Measurements from ENCODE around the gene CCRL2.
"Not testable (repeated sequence)": the region's sequence is repeated elsewhere in the genome, so short reads cannot be mapped to it uniquely, and the experiment has no call there.

The CCRL2 gene

DNA sequence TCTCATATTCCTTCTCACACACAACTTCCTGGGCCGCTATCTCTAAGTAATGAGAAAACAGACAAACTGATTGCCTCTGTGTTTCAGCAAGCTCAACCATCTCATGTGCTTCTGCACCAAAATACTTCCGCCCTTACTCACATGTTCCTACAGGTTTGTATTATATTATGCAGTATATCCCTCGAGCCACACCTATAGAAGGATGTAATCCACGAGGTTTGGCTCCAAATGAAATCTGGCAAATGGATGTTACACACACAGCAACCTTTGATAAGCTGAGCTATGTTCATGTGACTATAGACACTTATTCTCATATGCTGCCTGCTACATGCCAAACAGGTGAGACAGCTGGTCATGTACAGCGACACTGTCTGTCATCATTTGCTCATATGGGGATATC, 22.6 kb downstream of the CCRL2 start:
- DNase-seq = no peak

DNA sequence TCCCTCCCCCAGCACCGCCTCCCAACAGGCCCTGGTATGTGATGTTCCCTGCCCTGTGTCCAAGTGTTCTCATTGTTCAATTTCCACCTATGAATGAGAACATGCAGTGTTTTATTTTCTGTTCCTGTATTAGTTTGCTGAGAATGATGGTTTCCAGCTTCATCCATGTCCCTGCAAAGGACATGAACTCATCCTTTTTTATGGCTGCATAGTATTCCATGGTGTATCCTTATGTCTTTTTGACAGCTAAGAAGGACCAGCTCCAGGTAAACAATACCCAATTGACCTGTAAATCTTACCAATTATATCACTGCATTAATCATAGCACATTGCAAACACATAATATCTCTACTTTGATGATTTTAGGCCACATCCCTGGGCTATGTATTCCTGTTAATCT, 23.8 kb downstream of the CCRL2 start:
- DNase-seq = not testable (repeated sequence)

DNA sequence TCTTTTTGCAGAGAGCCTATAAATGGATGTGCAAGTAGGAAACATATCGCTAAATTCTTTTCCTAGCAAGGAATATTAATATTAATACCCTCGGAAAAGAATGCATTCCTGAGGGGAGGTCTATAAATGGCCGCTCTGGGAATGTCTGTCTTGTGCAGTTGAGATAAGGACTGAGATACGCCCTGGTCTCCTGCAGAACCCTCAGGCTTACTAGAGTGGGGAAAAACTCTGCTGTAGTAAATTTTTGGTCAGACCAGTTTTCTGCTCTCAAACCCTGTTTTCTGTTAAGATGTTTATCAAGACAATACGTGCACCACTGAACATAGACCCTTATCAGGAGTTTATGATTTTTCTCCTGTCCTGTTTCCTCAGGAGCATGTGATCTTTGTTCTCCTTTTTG, 24.8 kb downstream of the CCRL2 start:
- DNase-seq = not testable (repeated sequence)

DNA sequence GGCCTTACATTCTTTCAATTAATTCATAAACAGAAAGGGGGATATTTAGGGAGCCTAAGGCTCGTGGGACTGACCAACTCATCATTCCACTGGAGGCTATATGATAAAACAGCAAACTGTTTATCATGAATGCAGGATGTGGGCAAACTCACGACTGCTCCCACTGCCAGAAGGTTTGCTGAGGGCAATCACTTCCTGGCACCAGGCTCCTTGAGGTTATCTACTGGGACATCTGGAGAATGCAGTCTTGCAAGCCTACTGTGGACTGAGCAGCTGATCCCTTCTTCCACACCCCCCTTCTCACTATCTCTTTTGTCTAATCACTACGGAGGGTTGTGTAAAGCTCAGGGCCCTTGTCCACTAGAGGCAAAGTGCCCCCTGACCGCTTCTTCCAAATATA, 26.1 kb downstream of the CCRL2 start:
- DNase-seq = not testable (repeated sequence)

DNA sequence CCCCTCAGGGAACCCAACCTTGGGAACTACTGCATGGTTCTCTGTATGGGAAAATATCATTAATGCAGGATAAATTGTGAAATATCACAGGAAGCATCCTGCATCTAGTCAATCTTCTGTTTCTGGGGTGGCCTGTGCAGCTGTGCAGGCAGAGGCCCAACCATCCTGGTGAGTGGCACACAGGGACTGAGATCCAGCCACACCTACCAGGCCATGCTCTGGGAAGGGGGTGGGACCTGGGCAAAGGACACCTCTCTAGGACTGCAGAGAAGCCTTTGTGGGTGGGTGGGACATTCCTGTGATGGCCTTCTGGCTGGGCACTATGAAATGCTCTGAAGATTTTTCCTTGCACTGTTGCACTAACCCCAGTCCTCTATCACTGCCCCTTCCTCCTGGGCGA, 26.8 kb downstream of the CCRL2 start:
- no peak for DNase-seq

DNA sequence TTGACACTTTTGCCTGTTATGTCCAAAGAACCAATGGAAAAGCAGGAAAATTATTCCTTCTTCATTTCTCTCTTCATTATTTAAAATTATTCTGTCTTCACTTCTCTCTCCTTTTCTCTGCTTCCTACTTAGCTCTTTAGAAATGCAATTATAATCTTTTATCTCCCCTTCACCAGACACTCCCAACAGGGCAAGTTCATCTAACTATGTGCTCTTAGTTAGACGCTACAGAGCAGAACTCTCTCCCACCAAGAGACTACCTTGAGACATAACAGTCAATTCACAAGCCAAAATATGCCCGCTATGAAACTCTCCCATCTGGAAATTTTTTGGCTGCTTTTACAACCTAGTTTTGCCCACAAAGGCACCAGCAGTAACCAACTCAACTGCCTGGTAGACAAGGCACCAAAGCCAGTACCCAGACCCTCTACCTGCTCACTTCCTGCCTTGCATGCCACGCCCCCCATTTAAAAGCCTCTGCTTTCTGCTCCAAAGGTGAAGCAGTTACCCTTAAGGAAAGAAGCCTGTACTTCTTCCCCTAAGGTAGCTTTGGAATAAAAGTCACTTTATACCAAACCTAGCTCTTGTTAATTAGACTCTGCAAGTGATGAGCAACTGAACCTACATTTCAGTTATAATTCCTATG, 28.1 kb downstream of the CCRL2 start:
- DNase-seq = no peak

DNA sequence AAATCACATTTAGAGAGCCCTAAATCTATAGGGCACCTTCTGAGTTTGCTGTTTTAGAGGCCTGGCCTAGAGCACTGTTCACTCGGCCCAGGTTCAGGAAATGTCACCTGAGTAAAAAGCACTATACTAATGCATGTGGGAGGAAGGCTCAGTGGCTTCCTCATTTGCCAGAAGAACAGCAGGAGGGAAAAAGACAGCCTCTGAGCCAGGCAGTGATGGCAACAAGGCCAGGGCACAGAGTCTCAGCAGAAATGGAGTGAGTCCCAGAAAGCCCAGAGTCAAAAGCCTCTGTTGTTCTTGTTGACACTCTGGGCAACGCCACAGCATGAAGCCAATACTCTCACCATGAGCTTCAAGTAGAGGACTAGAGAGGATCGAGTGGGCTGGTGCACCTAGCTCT, 31.8 kb downstream of the CCRL2 start:
- DNase-seq = no peak

DNA sequence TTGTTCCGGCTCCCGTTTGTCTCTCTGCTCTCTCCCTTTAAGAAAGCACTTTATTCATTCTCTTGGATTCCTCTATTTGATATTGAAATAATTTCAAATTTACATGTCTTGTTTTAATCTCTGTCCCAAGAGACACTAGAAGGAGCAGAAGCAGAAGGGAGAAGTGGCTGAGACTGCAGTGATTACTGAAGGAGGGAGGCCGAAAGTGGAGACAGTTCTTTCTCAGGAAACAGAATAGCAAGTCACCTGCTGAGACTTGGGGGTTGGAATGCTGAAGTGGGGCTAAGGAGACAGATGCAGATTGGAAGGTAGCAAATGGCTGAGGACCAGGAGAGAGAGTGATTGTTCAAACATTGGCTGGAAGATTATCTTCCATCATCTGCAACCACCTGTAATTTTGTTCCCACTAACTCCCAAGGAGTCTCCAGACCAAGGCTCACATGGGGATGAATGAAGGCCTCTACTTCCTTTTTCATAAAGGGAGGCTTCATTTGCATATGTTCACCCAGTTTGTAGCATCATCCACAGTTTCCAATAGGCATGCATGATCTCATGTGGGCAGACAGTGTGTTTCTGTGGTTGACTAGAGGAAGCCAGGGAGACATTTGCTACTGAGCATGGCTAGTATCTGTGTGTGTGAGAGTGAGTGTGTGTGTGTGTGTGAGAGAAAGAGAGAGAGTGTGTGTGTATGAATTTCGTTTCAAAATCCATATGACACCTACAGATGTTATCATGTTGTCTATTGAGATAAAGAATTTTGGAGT, 33.7 kb downstream of the CCRL2 start:
- peak; percentile 27 for DNase-seq

DNA sequence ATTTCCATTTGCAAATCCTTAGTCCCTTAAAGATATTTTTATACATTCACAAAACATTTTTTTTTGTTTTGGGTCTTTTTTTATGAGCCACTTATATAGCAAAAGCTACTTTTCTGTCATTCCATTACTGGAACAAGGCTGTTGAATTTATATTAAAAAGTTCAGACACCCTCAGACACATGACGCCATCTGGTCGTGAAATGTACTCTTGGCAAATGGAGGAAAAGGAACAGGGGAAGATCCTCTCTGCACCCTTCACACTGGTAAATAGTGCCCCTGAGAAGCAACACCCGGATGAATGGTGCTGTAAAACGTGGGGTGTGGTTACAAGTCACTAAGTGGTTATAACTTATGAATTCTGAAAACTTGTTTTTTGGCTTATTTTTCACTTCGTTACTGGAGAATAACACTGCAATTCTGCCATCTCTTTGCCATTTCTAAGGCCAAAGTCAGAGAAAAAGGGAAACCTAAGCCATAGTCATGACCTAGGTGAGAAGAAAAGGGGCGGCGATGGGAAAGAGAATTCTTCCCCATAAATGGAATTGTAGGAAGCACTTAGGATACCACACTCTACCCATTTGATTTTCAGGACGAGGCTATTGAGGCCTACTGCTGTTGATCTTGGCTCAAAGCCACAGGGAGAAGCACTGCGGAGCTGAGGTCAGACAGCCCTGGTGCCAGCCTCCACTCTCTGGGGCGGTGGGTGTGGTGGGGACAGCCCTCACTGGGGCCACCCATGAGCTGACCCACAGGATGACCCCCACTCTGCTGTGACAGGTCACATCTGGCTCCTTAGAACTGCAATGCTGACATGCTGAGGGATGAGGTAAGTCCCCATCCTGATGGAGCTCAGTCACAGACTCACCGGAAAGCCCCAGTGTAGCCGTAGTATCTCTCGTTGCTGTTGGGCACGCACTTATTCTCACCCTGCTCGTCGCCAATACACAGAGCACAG, 35.8 kb downstream of the CCRL2 start:
- peak; percentile 16 for DNase-seq

DNA sequence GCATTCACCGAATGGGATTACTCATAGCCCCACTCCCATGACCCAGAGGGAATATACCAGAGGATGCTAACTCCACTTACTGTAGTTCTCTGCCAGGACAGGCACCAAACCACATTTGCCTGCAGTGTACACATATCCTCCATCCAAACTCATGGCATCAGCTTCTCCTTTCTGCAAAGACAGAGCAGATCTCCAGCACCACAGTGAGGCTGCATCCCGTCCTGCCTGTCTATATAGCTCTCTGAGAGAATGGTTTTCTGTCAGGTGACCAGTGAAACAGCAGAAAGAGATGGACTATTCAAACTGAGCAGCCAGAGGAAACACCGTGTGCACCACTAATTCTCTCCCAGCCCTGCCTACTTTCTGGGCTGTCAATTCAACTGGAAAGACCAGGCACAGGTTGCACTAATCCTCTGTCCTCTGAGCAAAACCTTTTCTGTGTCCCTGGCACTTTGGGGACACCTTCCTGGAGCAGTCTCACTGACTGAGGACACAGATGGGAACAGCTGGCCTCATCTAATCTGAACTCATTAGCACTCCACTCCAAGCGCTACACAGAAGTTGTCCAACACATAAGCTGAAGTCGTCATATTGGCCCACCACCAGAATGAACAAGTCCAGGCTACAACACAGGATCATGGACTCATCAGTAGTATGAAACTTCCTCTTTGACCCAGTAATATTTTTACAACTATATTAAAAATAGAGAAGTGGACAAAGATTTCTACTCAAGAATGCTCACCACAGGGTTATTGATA, 40.3 kb downstream of the CCRL2 start:
- no peak for DNase-seq

DNA sequence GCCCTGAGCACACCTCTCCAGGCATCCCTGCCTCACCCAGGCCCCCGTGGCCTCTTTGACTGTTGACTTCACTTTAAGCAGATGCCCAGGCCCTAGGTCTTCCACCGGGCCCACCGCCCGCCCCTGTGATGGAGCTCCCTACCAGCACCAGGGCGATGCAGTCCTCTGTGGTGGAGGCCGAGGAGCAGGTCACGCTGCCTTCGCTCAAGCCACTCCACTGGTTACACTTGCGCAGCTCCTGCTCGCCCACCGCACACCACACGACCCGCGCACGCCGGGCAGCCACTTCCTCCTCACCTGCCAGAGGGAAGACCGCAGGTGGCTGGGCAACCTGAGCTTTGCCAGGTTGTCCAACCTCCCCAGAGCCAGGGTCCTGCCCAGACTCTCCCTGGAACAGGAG, 41.7 kb downstream of the CCRL2 start:
- no peak for DNase-seq

DNA sequence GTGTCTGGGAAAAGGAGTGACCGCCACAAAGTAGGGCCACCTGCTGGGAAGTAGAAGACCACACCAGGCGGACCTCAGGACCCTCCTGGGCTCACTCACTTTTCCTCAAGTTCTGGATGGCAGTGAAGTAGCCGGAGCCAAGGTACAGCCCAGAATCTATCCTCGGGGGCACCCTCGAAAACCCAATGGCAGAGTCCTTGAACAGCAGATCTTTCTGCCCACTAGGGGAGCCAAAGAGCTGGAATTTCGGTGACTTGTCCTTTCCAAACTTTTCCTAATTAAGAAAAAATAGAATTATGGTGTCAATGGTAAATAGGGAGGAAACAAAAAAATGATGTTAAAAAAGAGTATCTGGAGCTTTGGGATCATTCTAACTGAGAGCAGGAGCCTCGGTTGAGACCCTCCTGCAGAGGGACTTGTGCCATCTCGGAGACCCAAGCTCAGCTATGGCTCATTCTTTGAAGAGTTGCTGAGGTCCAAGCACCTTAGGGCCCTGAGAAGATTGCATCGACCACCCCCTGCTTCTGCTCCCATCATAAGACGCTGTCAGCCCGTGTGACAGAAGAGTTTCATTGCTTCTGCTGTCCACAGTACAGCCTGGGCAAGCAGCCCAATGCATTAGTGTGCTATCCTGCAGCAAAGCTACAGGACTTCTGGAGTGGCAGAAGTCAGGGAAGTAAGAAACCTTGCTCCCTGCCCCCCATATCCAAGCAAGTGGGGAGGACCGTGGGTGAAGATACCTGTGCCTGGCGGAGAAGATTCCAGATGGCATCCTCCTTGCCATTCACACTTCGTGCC, 42.9 kb downstream of the CCRL2 start:
- DNase-seq = no peak

DNA sequence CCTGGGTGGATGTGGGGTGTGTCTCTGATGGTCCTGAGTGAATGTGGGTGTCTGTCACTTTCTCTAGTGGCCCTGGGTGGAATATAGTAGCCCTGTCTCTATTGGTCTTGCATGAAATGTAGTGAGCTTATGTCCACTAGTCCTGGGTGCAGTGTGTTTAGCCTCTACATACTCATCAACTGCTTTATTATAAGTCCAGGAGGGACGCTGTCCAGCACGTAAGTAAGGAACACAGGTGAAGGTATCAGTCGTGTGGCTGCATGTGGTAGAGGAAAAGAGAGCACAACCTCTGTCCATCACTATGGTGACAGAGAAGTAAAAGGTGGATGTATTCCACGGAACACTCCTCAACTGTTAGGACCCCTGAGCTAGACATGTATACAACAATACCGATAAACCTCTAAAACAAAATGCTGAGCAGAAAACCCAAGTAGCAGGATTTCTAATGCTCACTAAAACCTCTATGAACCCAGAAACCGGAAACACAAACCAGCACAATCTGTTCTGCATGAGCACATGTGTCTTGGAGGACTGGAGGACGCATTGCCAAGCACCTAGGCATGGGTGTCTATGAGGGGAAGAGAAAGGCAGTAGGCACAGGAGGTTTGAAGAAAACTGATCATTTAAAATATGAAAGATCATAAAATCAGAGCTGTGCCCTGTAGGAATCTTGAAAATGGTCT, 46.6 kb downstream of the CCRL2 start:
- no peak for DNase-seq

DNA sequence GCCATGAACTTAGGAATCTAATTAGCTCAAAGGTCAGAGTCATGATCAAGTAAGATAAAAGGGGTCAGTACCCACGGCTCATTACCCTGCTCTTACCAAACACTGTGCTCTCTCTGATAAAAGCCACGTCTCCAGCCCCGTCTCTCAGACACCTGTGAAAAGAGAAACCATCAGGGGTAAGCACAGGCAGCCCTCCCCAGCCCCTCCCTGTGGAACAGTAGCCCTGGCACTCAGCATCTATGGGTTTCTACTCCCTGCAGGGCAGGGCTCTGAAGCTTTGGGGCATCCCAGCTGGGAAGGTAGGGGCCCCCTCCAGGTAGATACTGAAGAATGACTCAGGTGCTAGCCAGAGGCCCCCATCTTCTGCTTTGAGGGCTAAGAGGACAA, 47.1 kb downstream of the CCRL2 start:
- no peak for DNase-seq

DNA sequence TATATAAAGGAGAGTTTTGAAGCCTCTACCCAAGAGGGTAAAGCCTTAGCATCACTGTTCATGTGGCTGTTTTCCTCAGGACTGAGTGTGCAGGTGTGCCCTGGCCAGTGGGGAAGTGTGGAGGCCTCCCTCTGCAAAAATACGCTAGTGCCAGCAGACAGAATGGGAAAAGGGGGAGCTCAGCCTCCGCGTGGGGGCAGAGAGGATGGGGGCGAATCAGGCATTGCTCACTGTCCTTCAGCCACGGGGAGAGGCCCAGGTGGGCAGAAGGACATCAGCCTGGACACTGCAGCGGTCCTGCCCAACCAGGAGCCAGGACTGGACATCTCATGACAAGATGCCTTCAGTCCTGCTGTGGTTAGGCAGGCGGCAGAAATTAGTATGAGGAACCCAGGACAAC, 47.5 kb downstream of the CCRL2 start:
- DNase-seq = no peak

DNA sequence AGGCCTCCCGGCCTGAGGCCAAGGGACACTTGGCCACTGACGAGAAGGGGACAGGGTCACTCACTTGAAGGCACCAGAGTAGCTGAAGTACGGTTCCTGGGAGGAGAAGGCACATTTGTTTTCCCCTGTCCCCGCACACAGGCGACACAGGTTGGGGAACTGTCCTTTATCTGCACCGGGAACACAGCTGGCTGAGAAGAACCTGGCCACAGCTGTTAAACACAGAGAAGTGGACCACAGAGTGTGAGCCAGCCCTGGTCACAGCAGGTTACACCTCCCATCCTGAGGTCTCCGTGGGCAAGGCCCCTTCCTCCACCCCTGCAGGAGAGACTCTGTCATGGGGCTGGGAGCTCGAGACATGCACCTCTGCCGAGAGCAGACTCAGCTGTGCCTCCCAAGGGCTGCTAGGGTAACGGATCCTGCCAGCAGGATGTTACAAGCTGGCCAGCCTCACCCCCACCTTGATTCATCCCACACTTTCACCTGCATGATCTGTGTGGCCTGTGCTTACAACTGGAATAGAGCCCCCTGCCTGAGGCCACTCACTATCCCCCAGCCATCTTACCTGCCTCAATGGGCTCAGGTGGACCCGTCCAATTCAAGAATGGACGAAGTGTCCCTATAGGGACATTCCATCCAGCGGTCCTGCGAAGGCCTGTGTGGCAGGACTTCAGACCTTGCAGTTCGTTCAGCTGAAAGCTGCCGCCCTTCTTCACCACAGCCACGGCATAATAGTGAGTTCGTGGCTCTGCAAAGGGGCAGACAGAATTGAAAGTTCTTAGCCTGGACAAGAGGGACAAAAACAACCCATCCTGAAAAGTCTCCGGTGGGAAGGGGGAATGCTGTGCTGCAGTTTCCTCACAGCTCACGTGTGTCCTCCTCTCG, 48.4 kb downstream of the CCRL2 start:
- no peak for DNase-seq

DNA sequence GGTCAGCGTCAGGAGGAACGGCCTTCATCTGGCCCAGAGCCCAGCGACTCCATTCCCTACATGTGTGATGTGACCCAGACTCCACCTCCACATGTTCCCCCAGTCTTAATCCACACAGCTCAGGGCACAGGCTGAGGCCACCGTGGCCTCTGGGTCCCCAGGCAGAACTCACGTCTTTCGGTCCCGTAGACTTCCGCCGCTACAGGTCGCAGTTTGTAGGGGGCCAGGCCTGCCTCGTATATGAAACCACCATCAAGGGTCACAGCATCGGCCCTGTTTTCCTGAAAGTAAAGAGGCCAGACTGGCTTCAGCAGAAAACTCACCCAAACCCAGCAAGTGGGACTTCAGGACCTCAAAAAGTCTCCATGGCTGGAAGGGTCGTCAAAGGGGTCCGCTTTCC, 49.1 kb downstream of the CCRL2 start:
- no peak for DNase-seq

Measured in activated naive CD4-positive, alpha-beta T cell treated with Interleukin-2 at 50 U/mL for 16 hours (primary cell).